Measurements from ENCODE around the gene BRCA1.
A peak's percentile ranks its signal among the peaks of the same experiment; 100 is the strongest.
"Not testable (repeated sequence)": the region's sequence is repeated elsewhere in the genome, so short reads cannot be mapped to it uniquely, and the experiment has no call there.

The BRCA1 gene

GRCh38 chr17:43000894-43001293 lies 124.3 kb downstream of the BRCA1 start:
- not testable (repeated sequence) for DNase-seq

- no peak for DNase-seq
Measured at GRCh38 chr17:42999003-42999525, 126.1 kb downstream of the BRCA1 start.

GRCh38 chr17:42997984-42998938 lies 126.9 kb downstream of the BRCA1 start, which contains the start of gene RPL27:
TSS of gene RPL27 (plus strand) at chr17:42998419. CDS start at chr17:42998751, 332 bp downstream.
- DNase-seq, result peak; percentile 99

- no peak for DNase-seq
Measured at GRCh38 chr17:42997390-42997983, 127.7 kb downstream of the BRCA1 start.
